Tibial nerve (tissue), 4 donors: ENCODE results near the gene JRKL.
A peak's percentile ranks its signal among the peaks of the same experiment; 100 is the strongest.

Experiments
- EP300 ChIP-seq, 2 donors: sonication (generic); formaldehyde crosslinking; IDR thresholded peaks; one replicate each; pipeline ENCODE4 v1.6.1; 2017; ENCODE audit warnings: antibody characterized with exemption in 2 of 2, mild to moderate bottlenecking in 1 of 2
- POLR2A ChIP-seq, 2 donors: fragments of 450-650 bp; IDR thresholded peaks; one replicate each; pipeline ENCODE4 v1.6.1; 2017; ENCODE audit warnings: antibody characterized with exemption in 2 of 2, mild to moderate bottlenecking in 2 of 2, moderate library complexity in 2 of 2
- TF ChIP-seq, protein P1 (sequence below), 5 experiments: fragments of 200-600 bp in 3 of 5; fragments of 450-650 bp in 2 of 5; sonication (generic) in 3 of 5; IDR thresholded peaks; one replicate each; pipeline ENCODE4 v1.5.1; 2016 to 2019; ENCODE audit warnings: antibody characterized with exemption in 5 of 5, mild to moderate bottlenecking in 3 of 5, moderate library complexity in 2 of 5

DNA sequence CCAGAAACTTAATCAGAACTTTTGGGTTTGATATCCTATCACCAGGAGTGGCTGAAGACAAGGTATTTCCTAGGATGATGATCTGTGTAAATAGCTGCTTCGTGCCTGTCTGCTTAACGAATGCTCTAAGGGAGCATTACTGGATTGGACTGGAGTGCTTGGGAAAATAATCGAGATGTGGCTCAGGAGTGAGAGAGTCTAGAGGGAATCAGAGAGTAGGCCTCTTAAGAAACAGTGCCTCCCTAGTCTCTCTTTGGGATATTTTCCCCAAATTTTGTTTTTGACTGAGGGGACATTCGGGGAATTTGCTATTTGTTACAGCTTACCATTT lies 49.3 kb upstream of the JRKL start:
- TF ChIP-seq POLR2A (IDR thresholded peaks at IDR 0.05) (no peak), EP300 (IDR thresholded peaks at IDR 0.05) (peak in 1 of 2 donors; percentile 42)
- TF ChIP-seq, protein P1, sequence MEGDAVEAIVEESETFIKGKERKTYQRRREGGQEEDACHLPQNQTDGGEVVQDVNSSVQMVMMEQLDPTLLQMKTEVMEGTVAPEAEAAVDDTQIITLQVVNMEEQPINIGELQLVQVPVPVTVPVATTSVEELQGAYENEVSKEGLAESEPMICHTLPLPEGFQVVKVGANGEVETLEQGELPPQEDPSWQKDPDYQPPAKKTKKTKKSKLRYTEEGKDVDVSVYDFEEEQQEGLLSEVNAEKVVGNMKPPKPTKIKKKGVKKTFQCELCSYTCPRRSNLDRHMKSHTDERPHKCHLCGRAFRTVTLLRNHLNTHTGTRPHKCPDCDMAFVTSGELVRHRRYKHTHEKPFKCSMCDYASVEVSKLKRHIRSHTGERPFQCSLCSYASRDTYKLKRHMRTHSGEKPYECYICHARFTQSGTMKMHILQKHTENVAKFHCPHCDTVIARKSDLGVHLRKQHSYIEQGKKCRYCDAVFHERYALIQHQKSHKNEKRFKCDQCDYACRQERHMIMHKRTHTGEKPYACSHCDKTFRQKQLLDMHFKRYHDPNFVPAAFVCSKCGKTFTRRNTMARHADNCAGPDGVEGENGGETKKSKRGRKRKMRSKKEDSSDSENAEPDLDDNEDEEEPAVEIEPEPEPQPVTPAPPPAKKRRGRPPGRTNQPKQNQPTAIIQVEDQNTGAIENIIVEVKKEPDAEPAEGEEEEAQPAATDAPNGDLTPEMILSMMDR (IDR thresholded peaks at IDR 0.05) = no peak
